Neural cell (in vitro differentiated cells): ENCODE results near the gene AP2B1. TPM values are rescaled to one million over a fixed set of nuclear protein-coding genes. Genes with fewer than 3 reads are reported as not detected.

Experiments used
- H2AFZ ChIP-seq: fragments of 200-600, 300-800 bp; sonication (generic), shearing (Covaris generic); 2 replicates; pipeline ENCODE4 v1.6.0; 2014; ENCODE audit warnings: low read depth, mild to moderate bottlenecking, antibody characterized with exemption, low read length, moderate library complexity
- H3F3A ChIP-seq: fragments of 200-600 bp; shearing (Covaris generic); 2 replicates; pipeline ENCODE4 v1.6.1; 2016; ENCODE audit warnings: mild to moderate bottlenecking, moderate library complexity, mixed read lengths, antibody characterized with exemption, low read length; ENCODE audit not compliant: insufficient read depth, poor library complexity, severe bottlenecking
- H3K27ac ChIP-seq: fragments of 200-600, 300-800 bp; sonication (generic), shearing (Covaris generic); 2 replicates; pipeline ENCODE4 v1.5.1; 2014; ENCODE audit warnings: mild to moderate bottlenecking, low read length, moderate library complexity
- H3K27me3 ChIP-seq: fragments of 300-800, 200-600 bp; sonication (generic), shearing (Covaris generic); 2 replicates; pipeline ENCODE4 v1.6.0; 2014; ENCODE audit warnings: mild to moderate bottlenecking, low read depth, low read length, moderate library complexity; ENCODE audit not compliant: insufficient read depth
- H3K36me3 ChIP-seq: fragments of 300-800, 200-600 bp; sonication (generic), shearing (Covaris generic); 2 replicates; pipeline ENCODE4 v1.5.1; 2014; ENCODE audit warnings: mild to moderate bottlenecking, antibody characterized with exemption, low read length, moderate library complexity; ENCODE audit not compliant: insufficient read depth
- H3K4me2 ChIP-seq: fragments of 300-800, 200-600 bp; sonication (generic), shearing (Covaris generic); 2 replicates; pipeline ENCODE4 v1.6.0; 2014; ENCODE audit warnings: mild to moderate bottlenecking, low read length
- H3K4me3 ChIP-seq: fragments of 300-800, 200-600 bp; sonication (generic), shearing (Covaris generic); 2 replicates; pipeline ENCODE4 v1.5.1; 2014; ENCODE audit warnings: mild to moderate bottlenecking, low read length, moderate library complexity
- H3K79me2 ChIP-seq: fragments of 200-600 bp; shearing (Covaris generic); replicated peaks from 2 replicates; pipeline ENCODE4 v1.6.0; 2014; ENCODE audit warnings: mild to moderate bottlenecking, low read length, moderate library complexity; ENCODE audit not compliant: insufficient read depth
- H3K9ac ChIP-seq: fragments of 300-800, 200-600 bp; sonication (generic), shearing (Covaris generic); 2 replicates; pipeline ENCODE4 v1.6.1; 2016; ENCODE audit warnings: mild to moderate bottlenecking, low read length, mixed read lengths
- H3K9me2 ChIP-seq: fragments of 200-600 bp; shearing (Covaris generic); 2 replicates; pipeline ENCODE4 v1.6.1; 2016; ENCODE audit warnings: mild to moderate bottlenecking, low read length, mixed read lengths; ENCODE audit not compliant: insufficient read depth
- H3K9me3 ChIP-seq: fragments of 200-600, 300-800 bp; sonication (generic), shearing (Covaris generic); 2 replicates; pipeline ENCODE4 v1.6.1; 2016; ENCODE audit warnings: mild to moderate bottlenecking, mixed run types, low read length, moderate library complexity, mixed read lengths
- H4K20me1 ChIP-seq: fragments of 200-600 bp; shearing (Covaris generic); 2 replicates; pipeline ENCODE4 v1.6.1; 2016; ENCODE audit warnings: mild to moderate bottlenecking, mixed run types; ENCODE audit not compliant: insufficient read depth
- CTCF ChIP-seq: fragments of 450-650 bp; IDR thresholded peaks from 2 replicates; pipeline ENCODE4 v1.5.1; 2014; ENCODE audit warnings: antibody characterized with exemption, mild to moderate bottlenecking, moderate library complexity; ENCODE audit not compliant: poor library complexity, severe bottlenecking
- EP300 ChIP-seq: fragments of 450-650 bp; conservative IDR thresholded peaks from 2 replicates; pipeline ENCODE4 v1.6.1; 2014; ENCODE audit warnings: antibody characterized with exemption, mild to moderate bottlenecking, moderate library complexity; ENCODE audit not compliant: poor library complexity, severe bottlenecking
- EZH2 ChIP-seq: fragments of 200-600, 300-800 bp; shearing (Covaris generic), sonication (generic); IDR thresholded peaks from 2 replicates; pipeline ENCODE4 v1.6.1; 2014; ENCODE audit warnings: antibody characterized with exemption, low read length, borderline replicate concordance, mild to moderate bottlenecking; ENCODE audit not compliant: insufficient read depth, poor library complexity, severe bottlenecking
- POLR2AphosphoS5 ChIP-seq: IDR thresholded peaks from 2 replicates; pipeline ENCODE4 v1.6.1; 2012
- RAD21 ChIP-seq: fragments of 450-650 bp; conservative IDR thresholded peaks from 2 replicates; pipeline ENCODE4 v1.6.1; 2014; ENCODE audit warnings: antibody characterized with exemption, mild to moderate bottlenecking, moderate library complexity
- REST ChIP-seq: IDR thresholded peaks from 2 replicates; pipeline ENCODE4 v1.6.1; 2012; ENCODE audit warnings: borderline replicate concordance
- SMC3 ChIP-seq: fragments of 450-650 bp; conservative IDR thresholded peaks from 2 replicates; pipeline ENCODE4 v1.6.1; 2014; ENCODE audit warnings: antibody characterized with exemption, mild to moderate bottlenecking, moderate library complexity; ENCODE audit not compliant: poor library complexity
- TAF1 ChIP-seq: IDR thresholded peaks from 2 replicates; pipeline ENCODE4 v1.6.1; 2012; ENCODE audit warnings: low read depth
- polyA plus RNA-seq: library from polyadenylated mRNA; depleted of rRNA; stranded (reverse); fragments of >200 nt; gene quantifications from 2 replicates; pipeline ENCODE4 v1.2.3, GENCODE V29; 2014

Gene AP2B1
- polyA plus RNA-seq, 1 donor from 2014 or later, result 59.5 TPM

- no peak overlapping the region for H3K4me2 ChIP-seq
- H3K9me3 ChIP-seq, result no peaks in the 10 kb centered on the region
- TF ChIP-seq CTCF (peak; percentile 7), EZH2 (no peak)
- peaks cover 5% of the 10 kb centered on the region for H3K27me3 ChIP-seq
- no peaks in the 10 kb centered on the region for H3K36me3 ChIP-seq
- H3K79me2 ChIP-seq, result no peaks in the 10 kb centered on the region
- H4K20me1 ChIP-seq, result no peaks in the 10 kb centered on the region
- no peaks in the 10 kb centered on the region for H3K9me2 ChIP-seq
- H3K9ac ChIP-seq, result no peak overlapping the region
- H2AFZ ChIP-seq, result no peak overlapping the region
- no peak overlapping the region for H3K27ac ChIP-seq
- no peaks in the 10 kb centered on the region for H3F3A ChIP-seq
- H3K4me3 ChIP-seq, result no peak overlapping the region
These were observed 47.5 kb upstream of the AP2B1 start for GRCh38 chr17:35539659-35540026.

- Histone ChIP-seq H3K4me3 (no peak overlapping the region), H3K9me2 (no peaks in the 10 kb centered on the region), H3K36me3 (no peaks in the 10 kb centered on the region), H3K27me3 (peaks cover 5% of the 10 kb centered on the region), H3K9ac (no peak overlapping the region), H3K9me3 (no peaks in the 10 kb centered on the region), H3K27ac (no peak overlapping the region), H3K79me2 (no peaks in the 10 kb centered on the region), H3F3A (no peaks in the 10 kb centered on the region), H2AFZ (no peak overlapping the region), H4K20me1 (no peaks in the 10 kb centered on the region), H3K4me2 (no peak overlapping the region)
- no peak for TF ChIP-seq REST
- no peak for TF ChIP-seq SMC3
- no peak for TF ChIP-seq POLR2AphosphoS5
- no peak for TF ChIP-seq EP300
- TF ChIP-seq TAF1, result no peak
- no peak for TF ChIP-seq EZH2
These were observed 46.3 kb upstream of the AP2B1 start for GRCh38 chr17:35540589-35541404.

DNA sequence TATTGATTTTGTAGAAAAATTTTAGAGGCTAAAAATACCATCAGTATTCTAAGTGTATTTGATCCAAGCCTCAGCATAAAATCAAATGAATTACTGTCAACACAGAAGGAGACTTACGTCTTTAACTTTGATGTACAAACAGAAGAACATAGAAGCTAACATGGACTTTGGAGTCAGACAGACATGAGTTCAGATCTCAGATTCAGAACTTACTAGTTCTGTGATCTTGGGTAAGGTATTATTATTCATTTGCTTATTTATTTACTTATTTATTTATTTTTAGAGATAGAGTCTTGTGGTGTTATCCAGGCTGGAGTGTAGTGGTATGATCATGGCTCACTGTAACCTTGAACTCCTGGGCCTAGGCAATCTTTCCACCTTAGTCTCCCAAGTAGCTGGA, 45.7 kb upstream of the AP2B1 start:
- H3K9me2 ChIP-seq, result no peaks in the 10 kb centered on the region
- H3F3A ChIP-seq, result no peaks in the 10 kb centered on the region
- no peaks in the 10 kb centered on the region for H3K9me3 ChIP-seq
- H4K20me1 ChIP-seq, result no peaks in the 10 kb centered on the region
- no peak overlapping the region for H3K9ac ChIP-seq
- H2AFZ ChIP-seq, result no peak overlapping the region
- no peaks in the 10 kb centered on the region for H3K36me3 ChIP-seq
- H3K79me2 ChIP-seq, result no peaks in the 10 kb centered on the region
- peaks cover 5% of the 10 kb centered on the region for H3K27me3 ChIP-seq
- H3K4me2 ChIP-seq, result no peak overlapping the region
- no peak overlapping the region for H3K27ac ChIP-seq
- TF ChIP-seq EZH2 (no peak), EP300 (no peak), RAD21 (no peak), SMC3 (no peak), POLR2AphosphoS5 (no peak)
- H3K4me3 ChIP-seq, result no peak overlapping the region
